C4-2B (cell line): ENCODE measurements around the gene OR2F2.

Experiments used
- ZFX ChIP-seq: fragments of 450-650 bp; IDR thresholded peaks from 2 replicates; pipeline ENCODE4 v1.6.1; 2017
- TF ChIP-seq, protein P1 (sequence below): fragments of 450-650 bp; conservative IDR thresholded peaks from 2 replicates; pipeline ENCODE4 v1.5.1; 2017; ENCODE audit warnings: mild to moderate bottlenecking

- TF ChIP-seq, protein P1, sequence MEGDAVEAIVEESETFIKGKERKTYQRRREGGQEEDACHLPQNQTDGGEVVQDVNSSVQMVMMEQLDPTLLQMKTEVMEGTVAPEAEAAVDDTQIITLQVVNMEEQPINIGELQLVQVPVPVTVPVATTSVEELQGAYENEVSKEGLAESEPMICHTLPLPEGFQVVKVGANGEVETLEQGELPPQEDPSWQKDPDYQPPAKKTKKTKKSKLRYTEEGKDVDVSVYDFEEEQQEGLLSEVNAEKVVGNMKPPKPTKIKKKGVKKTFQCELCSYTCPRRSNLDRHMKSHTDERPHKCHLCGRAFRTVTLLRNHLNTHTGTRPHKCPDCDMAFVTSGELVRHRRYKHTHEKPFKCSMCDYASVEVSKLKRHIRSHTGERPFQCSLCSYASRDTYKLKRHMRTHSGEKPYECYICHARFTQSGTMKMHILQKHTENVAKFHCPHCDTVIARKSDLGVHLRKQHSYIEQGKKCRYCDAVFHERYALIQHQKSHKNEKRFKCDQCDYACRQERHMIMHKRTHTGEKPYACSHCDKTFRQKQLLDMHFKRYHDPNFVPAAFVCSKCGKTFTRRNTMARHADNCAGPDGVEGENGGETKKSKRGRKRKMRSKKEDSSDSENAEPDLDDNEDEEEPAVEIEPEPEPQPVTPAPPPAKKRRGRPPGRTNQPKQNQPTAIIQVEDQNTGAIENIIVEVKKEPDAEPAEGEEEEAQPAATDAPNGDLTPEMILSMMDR, result no peak
- no peak for TF ChIP-seq ZFX
These were observed 29.5 kb upstream of the OR2F2 start for GRCh38 chr7:143905509-143905908.
